H1 (cell line): Measurements from ENCODE around the gene FAM219A. TPM values are rescaled to one million over a fixed set of nuclear protein-coding genes. Genes with fewer than 3 reads are reported as not detected.

Source experiments
- CHD1 ChIP-seq: IDR thresholded peaks from 2 replicates; pipeline ENCODE4 v1.6.1; 2012; ENCODE audit warnings: low read depth, low read length, improper control_type of control experiment
- GABPA ChIP-seq: IDR thresholded peaks from 2 replicates; pipeline ENCODE4 v1.6.1; 2011; ENCODE audit warnings: mild to moderate bottlenecking, low read length, moderate library complexity, borderline replicate concordance; ENCODE audit not compliant: insufficient read depth
- polyA plus RNA-seq, 7 experiments: library from polyadenylated mRNA; depleted of rRNA in 3 of 7; stranded (reverse) in 5 of 7; unstranded in 2 of 7; fragments of >200 nt in 5 of 7; fragments of 200-250 nt in 2 of 7; gene quantifications; 1 replicate in 5 of 7; 2 replicates in 1 of 7; 4 replicates in 1 of 7; pipeline versions ENCODE4 v1.2.1 to v1.2.3, GENCODE V29; 2011 to 2013; ENCODE audit warnings: missing spikeins in 2 of 7, mixed read lengths in 2 of 7
- total RNA-seq: library from RNA; stranded (reverse); fragmentation: NEBNext Ultra II Directional; extraction: Animal tissue kit (Norgen Biotek cat#: 25700); gene quantifications from 2 replicates; pipeline ENCODE4 v1.2.1, GENCODE V29; 2021
- TF ChIP-seq, protein P1 (sequence below): fragments of 300-600 bp; sonication (generic); IDR thresholded peaks from 2 replicates; pipeline ENCODE4 v1.7.1; 2012; ENCODE audit warnings: low read length, moderate library complexity, mild to moderate bottlenecking, inconsistent platforms; ENCODE audit not compliant: insufficient replicate concordance

Gene FAM219A
- total and polyA plus RNA-seq, 2 of the 8 experiments (the other 6 are each of a cell fraction or from before 2014, with no cell fraction given) = 7.7 to 10.4 TPM

DNA sequence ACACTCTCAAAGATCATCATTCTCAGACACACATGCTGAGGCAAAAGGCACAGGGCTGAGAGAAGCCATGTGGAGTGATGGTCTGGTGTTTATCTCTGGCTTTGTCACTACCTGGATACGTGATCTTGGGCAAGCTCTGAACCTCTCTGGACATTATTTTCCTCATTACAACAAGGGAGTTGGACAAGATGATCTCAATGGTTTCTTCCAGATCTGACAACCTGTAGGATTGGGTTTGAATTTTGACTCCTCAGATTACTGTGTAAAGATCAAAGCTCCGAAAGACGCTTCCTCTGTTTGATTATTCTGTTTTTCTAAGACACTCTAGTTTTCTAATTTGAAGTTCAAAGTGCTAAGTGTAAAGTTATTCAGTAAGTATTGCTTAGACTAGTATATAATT lies 109.0 kb downstream of the FAM219A start (continued):
- TF ChIP-seq, protein P1, sequence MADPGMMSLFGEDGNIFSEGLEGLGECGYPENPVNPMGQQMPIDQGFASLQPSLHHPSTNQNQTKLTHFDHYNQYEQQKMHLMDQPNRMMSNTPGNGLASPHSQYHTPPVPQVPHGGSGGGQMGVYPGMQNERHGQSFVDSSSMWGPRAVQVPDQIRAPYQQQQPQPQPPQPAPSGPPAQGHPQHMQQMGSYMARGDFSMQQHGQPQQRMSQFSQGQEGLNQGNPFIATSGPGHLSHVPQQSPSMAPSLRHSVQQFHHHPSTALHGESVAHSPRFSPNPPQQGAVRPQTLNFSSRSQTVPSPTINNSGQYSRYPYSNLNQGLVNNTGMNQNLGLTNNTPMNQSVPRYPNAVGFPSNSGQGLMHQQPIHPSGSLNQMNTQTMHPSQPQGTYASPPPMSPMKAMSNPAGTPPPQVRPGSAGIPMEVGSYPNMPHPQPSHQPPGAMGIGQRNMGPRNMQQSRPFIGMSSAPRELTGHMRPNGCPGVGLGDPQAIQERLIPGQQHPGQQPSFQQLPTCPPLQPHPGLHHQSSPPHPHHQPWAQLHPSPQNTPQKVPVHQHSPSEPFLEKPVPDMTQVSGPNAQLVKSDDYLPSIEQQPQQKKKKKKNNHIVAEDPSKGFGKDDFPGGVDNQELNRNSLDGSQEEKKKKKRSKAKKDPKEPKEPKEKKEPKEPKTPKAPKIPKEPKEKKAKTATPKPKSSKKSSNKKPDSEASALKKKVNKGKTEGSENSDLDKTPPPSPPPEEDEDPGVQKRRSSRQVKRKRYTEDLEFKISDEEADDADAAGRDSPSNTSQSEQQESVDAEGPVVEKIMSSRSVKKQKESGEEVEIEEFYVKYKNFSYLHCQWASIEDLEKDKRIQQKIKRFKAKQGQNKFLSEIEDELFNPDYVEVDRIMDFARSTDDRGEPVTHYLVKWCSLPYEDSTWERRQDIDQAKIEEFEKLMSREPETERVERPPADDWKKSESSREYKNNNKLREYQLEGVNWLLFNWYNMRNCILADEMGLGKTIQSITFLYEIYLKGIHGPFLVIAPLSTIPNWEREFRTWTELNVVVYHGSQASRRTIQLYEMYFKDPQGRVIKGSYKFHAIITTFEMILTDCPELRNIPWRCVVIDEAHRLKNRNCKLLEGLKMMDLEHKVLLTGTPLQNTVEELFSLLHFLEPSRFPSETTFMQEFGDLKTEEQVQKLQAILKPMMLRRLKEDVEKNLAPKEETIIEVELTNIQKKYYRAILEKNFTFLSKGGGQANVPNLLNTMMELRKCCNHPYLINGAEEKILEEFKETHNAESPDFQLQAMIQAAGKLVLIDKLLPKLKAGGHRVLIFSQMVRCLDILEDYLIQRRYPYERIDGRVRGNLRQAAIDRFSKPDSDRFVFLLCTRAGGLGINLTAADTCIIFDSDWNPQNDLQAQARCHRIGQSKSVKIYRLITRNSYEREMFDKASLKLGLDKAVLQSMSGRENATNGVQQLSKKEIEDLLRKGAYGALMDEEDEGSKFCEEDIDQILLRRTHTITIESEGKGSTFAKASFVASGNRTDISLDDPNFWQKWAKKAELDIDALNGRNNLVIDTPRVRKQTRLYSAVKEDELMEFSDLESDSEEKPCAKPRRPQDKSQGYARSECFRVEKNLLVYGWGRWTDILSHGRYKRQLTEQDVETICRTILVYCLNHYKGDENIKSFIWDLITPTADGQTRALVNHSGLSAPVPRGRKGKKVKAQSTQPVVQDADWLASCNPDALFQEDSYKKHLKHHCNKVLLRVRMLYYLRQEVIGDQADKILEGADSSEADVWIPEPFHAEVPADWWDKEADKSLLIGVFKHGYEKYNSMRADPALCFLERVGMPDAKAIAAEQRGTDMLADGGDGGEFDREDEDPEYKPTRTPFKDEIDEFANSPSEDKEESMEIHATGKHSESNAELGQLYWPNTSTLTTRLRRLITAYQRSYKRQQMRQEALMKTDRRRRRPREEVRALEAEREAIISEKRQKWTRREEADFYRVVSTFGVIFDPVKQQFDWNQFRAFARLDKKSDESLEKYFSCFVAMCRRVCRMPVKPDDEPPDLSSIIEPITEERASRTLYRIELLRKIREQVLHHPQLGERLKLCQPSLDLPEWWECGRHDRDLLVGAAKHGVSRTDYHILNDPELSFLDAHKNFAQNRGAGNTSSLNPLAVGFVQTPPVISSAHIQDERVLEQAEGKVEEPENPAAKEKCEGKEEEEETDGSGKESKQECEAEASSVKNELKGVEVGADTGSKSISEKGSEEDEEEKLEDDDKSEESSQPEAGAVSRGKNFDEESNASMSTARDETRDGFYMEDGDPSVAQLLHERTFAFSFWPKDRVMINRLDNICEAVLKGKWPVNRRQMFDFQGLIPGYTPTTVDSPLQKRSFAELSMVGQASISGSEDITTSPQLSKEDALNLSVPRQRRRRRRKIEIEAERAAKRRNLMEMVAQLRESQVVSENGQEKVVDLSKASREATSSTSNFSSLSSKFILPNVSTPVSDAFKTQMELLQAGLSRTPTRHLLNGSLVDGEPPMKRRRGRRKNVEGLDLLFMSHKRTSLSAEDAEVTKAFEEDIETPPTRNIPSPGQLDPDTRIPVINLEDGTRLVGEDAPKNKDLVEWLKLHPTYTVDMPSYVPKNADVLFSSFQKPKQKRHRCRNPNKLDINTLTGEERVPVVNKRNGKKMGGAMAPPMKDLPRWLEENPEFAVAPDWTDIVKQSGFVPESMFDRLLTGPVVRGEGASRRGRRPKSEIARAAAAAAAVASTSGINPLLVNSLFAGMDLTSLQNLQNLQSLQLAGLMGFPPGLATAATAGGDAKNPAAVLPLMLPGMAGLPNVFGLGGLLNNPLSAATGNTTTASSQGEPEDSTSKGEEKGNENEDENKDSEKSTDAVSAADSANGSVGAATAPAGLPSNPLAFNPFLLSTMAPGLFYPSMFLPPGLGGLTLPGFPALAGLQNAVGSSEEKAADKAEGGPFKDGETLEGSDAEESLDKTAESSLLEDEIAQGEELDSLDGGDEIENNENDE = no peak
- TF ChIP-seq CHD1 = no peak
- TF ChIP-seq GABPA = no peak
